Testis (tissue), 5 donors: ENCODE data around the gene EIF4G1. TPM values are rescaled to one million over a fixed set of nuclear protein-coding genes. Genes with fewer than 3 reads are reported as not detected.
A peak's percentile ranks its signal among the peaks of the same experiment; 100 is the strongest.
"Not testable (repeated sequence)": the region's sequence is repeated elsewhere in the genome, so short reads cannot be mapped to it uniquely, and the experiment has no call there.

Source experiments
- DNase-seq: peaks from one replicate; pipeline ENCODE4 v3.0.0-alpha.2; 2019
- H3K27ac ChIP-seq, 2 donors: fragments of 200-600 bp; sonication (generic); one replicate each; pipeline ENCODE4 v1.5.1; 2019
- H3K27me3 ChIP-seq: fragments of 200-600 bp; sonication (generic); one replicate; pipeline ENCODE4 v1.5.1; 2019
- H3K36me3 ChIP-seq: fragments of 200-600 bp; sonication (generic); one replicate; pipeline ENCODE4 v1.5.1; 2017; ENCODE audit warnings: low read depth; ENCODE audit errors: missing control alignments
- H3K4me1 ChIP-seq: fragments of 200-600 bp; sonication (generic); one replicate; pipeline ENCODE4 v1.5.1; 2019
- H3K4me3 ChIP-seq, 2 donors: fragments of 200-600 bp; sonication (generic); one replicate each; pipeline ENCODE4 v1.5.1; 2017 to 2019
- H3K9me3 ChIP-seq: fragments of 200-600 bp; sonication (generic); one replicate; pipeline ENCODE4 v1.5.1; 2017
- POLR2A ChIP-seq: fragments of 450-650 bp; IDR thresholded peaks from one replicate; pipeline ENCODE4 v1.6.1; 2017; ENCODE audit warnings: antibody characterized with exemption, mild to moderate bottlenecking, moderate library complexity
- WGBS, 2 donors: methylation state at CpG; one replicate each; pipeline ENCODE4 v1.1.5; 2018; 5-methylcytosine and 5-hydroxymethylcytosine counted together
- intact Hi-C: fragments of 100-400 bp; cut with DNase I; formaldehyde crosslinking; loops from one replicate; pipeline ENCODE4 v1.15.1; 2023; ENCODE audit warnings: low total_unique reads
- long read RNA-seq, 2 donors: transcript quantifications; one replicate each; lab custom pipeline, GENCODE V29; 2026
- polyA plus RNA-seq: library from polyadenylated mRNA; stranded (reverse); fragments of 350-450 nt; fragmentation: Illumina TruSeq; extraction: RNeasy Lipid Tissue Mini Kit (QIAGEN cat#74804); gene quantifications from one replicate; pipeline ENCODE4 v1.2.3, GENCODE V29; 2014; ENCODE audit warnings: low read depth, low replicate concordance; ENCODE audit not compliant: insufficient read depth
- total RNA-seq, 2 donors: library from RNA; depleted of rRNA; stranded (reverse); fragments of >200 nt; gene quantifications; one replicate each; pipeline ENCODE4 v1.2.3, GENCODE V29; 2016
- TF ChIP-seq, protein P1 (sequence below), 3 experiments: fragments of 450-650 bp in 2 of 3; fragments of 200-600 bp in 1 of 3; sonication (generic) in 1 of 3; IDR thresholded peaks; one replicate each; pipeline ENCODE4 v1.5.1; 2016 to 2019; ENCODE audit warnings: antibody characterized with exemption in 3 of 3, mild to moderate bottlenecking in 2 of 3, moderate library complexity in 1 of 3

Gene EIF4G1, protein sequence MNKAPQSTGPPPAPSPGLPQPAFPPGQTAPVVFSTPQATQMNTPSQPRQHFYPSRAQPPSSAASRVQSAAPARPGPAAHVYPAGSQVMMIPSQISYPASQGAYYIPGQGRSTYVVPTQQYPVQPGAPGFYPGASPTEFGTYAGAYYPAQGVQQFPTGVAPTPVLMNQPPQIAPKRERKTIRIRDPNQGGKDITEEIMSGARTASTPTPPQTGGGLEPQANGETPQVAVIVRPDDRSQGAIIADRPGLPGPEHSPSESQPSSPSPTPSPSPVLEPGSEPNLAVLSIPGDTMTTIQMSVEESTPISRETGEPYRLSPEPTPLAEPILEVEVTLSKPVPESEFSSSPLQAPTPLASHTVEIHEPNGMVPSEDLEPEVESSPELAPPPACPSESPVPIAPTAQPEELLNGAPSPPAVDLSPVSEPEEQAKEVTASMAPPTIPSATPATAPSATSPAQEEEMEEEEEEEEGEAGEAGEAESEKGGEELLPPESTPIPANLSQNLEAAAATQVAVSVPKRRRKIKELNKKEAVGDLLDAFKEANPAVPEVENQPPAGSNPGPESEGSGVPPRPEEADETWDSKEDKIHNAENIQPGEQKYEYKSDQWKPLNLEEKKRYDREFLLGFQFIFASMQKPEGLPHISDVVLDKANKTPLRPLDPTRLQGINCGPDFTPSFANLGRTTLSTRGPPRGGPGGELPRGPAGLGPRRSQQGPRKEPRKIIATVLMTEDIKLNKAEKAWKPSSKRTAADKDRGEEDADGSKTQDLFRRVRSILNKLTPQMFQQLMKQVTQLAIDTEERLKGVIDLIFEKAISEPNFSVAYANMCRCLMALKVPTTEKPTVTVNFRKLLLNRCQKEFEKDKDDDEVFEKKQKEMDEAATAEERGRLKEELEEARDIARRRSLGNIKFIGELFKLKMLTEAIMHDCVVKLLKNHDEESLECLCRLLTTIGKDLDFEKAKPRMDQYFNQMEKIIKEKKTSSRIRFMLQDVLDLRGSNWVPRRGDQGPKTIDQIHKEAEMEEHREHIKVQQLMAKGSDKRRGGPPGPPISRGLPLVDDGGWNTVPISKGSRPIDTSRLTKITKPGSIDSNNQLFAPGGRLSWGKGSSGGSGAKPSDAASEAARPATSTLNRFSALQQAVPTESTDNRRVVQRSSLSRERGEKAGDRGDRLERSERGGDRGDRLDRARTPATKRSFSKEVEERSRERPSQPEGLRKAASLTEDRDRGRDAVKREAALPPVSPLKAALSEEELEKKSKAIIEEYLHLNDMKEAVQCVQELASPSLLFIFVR (N-terminal part only)
- 100 to 1,000 TPM; 295 TPM for total RNA-seq
- 255 TPM for polyA plus RNA-seq
- long read RNA-seq, donor 1, full-length matches to known transcripts = 7 of 50 reads
- long read RNA-seq, donor 1, partial matches to known transcripts = 43 of 50 reads
- long read RNA-seq, donor 1, other reads (novel, unspliced or antisense) = 0 of 50 reads
- long read RNA-seq, donor 2, partial matches to known transcripts = 19 of 21 reads
- long read RNA-seq, donor 2, other reads (novel, unspliced or antisense) = 0 of 21 reads

DNA sequence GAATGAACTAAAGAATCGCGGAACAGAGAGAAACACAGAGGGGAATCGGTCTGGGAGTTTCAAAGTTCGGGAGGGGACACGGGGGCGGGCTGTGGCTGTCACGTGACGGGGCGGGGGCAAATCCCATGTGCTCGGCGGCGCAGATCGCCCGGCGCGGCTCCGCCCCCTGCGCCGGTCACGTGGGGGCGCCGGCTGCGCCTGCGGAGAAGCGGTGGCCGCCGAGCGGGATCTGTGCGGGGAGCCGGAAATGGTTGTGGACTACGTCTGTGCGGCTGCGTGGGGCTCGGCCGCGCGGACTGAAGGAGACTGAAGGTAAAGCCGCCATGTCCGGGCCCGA is at the start of gene EIF4G1:
TSS of gene EIF4G1 (plus strand) at position 244 of the 337 bp plus-strand sequence. CDS start 1,191 bp downstream, outside the sequence.
- H3K4me1 ChIP-seq = peaks cover 30% of the 10 kb centered on the region
- 0 to 1% methylated on average over 9 to 25 of the region's 40 CpGs for WGBS, 2 donors
- intact Hi-C loops = loop anchor here (10.0 kb wide), 1 partner anchor 50 kb away; the partner anchor contains the start of genes CLCN2 and POLR2H
- H3K27me3 ChIP-seq = no peaks in the 10 kb centered on the region
- peak within 1 kb of the TSS; percentile 94 to 98 for H3K27ac ChIP-seq
- peak; percentile 97 for DNase-seq
- H3K4me3 ChIP-seq = peak within 1 kb of the TSS; percentile 82 to 85
- TF ChIP-seq, protein P1, sequence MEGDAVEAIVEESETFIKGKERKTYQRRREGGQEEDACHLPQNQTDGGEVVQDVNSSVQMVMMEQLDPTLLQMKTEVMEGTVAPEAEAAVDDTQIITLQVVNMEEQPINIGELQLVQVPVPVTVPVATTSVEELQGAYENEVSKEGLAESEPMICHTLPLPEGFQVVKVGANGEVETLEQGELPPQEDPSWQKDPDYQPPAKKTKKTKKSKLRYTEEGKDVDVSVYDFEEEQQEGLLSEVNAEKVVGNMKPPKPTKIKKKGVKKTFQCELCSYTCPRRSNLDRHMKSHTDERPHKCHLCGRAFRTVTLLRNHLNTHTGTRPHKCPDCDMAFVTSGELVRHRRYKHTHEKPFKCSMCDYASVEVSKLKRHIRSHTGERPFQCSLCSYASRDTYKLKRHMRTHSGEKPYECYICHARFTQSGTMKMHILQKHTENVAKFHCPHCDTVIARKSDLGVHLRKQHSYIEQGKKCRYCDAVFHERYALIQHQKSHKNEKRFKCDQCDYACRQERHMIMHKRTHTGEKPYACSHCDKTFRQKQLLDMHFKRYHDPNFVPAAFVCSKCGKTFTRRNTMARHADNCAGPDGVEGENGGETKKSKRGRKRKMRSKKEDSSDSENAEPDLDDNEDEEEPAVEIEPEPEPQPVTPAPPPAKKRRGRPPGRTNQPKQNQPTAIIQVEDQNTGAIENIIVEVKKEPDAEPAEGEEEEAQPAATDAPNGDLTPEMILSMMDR (IDR thresholded peaks at IDR 0.05) = no peak
- TF ChIP-seq POLR2A = peak; percentile 57
- no peaks in the 10 kb centered on the region for H3K36me3 ChIP-seq
- no peaks in the 10 kb centered on the region for H3K9me3 ChIP-seq

DNA sequence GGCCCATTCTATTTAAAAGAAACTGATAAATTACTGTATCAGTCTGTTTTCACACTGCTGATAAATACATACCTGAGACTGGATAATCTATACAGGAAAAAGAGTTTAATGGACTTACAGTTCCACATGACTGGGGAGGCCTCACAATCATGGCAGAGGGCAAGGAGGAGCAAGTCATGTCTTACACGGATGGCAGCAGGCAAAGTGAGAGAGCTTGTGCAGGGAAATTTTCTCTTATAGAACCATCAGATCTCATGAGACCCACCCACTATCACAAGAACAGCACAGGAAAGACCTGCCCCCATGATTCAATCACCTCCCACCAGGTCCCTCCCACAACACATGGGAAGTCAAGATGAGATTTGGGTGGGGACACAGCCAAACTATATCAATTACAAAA is 47.2 kb upstream of the EIF4G1 start:
- H3K4me3 ChIP-seq, H3K4me1 ChIP-seq, intact Hi-C loops, DNase-seq, H3K27me3 ChIP-seq, H3K9me3 ChIP-seq, H3K36me3 ChIP-seq, H3K27ac ChIP-seq: not testable (repeated sequence)
- WGBS, 2 donors = 86 to 92% methylated on average over 1 of the region's 1 CpG

DNA sequence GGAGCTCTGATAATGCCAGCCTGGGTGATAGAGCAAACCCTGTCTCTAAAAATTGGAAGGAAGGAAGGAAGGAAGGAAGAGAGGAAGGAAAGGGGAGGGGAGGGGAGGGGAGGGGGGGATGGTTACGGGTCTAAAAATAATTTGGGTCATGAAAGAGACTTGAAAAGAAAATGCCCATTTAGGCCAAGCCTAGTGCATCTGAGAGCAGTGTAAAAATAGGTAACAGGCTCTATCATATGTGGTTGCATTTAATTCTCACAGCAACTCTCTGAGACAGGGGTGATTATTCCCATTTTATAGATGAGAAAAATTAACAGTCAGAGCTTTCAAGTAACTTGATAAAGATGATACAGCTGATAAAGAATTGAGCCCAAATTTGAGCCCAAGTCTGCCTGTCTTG is 42.1 kb upstream of the EIF4G1 start:
- H3K27ac ChIP-seq = no peak overlapping the region
- intact Hi-C loops = no loop called here
- no peaks in the 10 kb centered on the region for H3K36me3 ChIP-seq
- TF ChIP-seq, protein P1 (IDR thresholded peaks at IDR 0.05) = no peak
- no peak for TF ChIP-seq POLR2A
- no peaks in the 10 kb centered on the region for H3K4me1 ChIP-seq
- DNase-seq = no peak
- no peaks in the 10 kb centered on the region for H3K27me3 ChIP-seq
- WGBS, 2 donors = 33 to 58% methylated on average over 1 of the region's 1 CpG
- no peak overlapping the region for H3K4me3 ChIP-seq
- H3K9me3 ChIP-seq = no peaks in the 10 kb centered on the region

DNA sequence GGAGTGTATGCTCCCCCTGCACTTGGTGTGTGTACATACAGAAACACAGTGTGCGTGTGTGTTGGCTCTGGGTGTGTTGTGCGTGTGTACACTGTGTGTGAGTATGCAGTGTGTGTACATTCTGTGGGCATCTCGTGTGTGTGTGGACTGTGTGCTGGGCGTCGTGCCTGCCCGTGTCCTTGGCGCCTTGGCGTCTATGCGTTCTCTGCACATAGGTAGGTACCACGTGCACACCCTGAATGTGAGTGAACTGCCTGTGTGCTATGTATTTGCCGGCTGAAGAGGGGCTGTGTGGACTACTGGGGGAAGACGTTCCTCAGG is 39.1 kb upstream of the EIF4G1 start:
- H3K36me3 ChIP-seq = no peaks in the 10 kb centered on the region
- H3K4me1 ChIP-seq = no peaks in the 10 kb centered on the region
- no peaks in the 10 kb centered on the region for H3K9me3 ChIP-seq
- TF ChIP-seq, protein P1 (IDR thresholded peaks at IDR 0.05) = no peak
- no peak for TF ChIP-seq POLR2A
- intact Hi-C loops = no loop called here
- H3K27ac ChIP-seq = no peak overlapping the region
- H3K27me3 ChIP-seq = no peaks in the 10 kb centered on the region
- peak overlapping the region in 1 of 2 donors; percentile 15 for H3K4me3 ChIP-seq
- no peak for DNase-seq
- 46 to 64% methylated on average over 12 of the region's 12 CpGs for WGBS, 2 donors
